Parathyroid adenoma (tissue), 2 donors: Measurements from ENCODE around the gene EPS8L2.

ENCODE experiments used
- H2AFZ ChIP-seq: fragments of 300-600 bp; sonication (generic); one replicate; pipeline ENCODE4 v1.7.0; 2017; ENCODE audit warnings: antibody characterized with exemption, mild to moderate bottlenecking
- H3K27ac ChIP-seq: fragments of 300-600 bp; sonication (generic); one replicate; pipeline ENCODE4 v1.7.0; 2017
- H3K27me3 ChIP-seq: fragments of 300-600 bp; sonication (generic); one replicate; pipeline ENCODE4 v1.7.0; 2017; ENCODE audit warnings: low read length; ENCODE audit not compliant: control insufficient read depth, insufficient read depth
- H3K36me3 ChIP-seq: fragments of 300-600 bp; sonication (generic); one replicate; pipeline ENCODE4 v1.7.0; 2017; ENCODE audit warnings: low read length; ENCODE audit not compliant: control insufficient read depth, insufficient read depth
- H3K4me1 ChIP-seq: fragments of 300-600 bp; sonication (generic); one replicate; pipeline ENCODE4 v1.7.0; 2017; ENCODE audit warnings: control low read depth
- H3K4me2 ChIP-seq: fragments of 300-600 bp; sonication (generic); one replicate; pipeline ENCODE4 v1.7.0; 2017; ENCODE audit warnings: low read length
- H3K4me3 ChIP-seq: fragments of 300-600 bp; sonication (generic); one replicate; pipeline ENCODE4 v1.7.0; 2017; ENCODE audit warnings: low read depth, low read length
- H3K79me2 ChIP-seq: fragments of 300-600 bp; sonication (generic); one replicate; pipeline ENCODE4 v1.7.0; 2017; ENCODE audit warnings: control low read depth
- H3K9ac ChIP-seq: fragments of 300-600 bp; sonication (generic); one replicate; pipeline ENCODE4 v1.7.0; 2017; ENCODE audit warnings: mild to moderate bottlenecking
- H3K9me3 ChIP-seq: fragments of 300-600 bp; sonication (generic); one replicate; pipeline ENCODE4 v1.7.0; 2017; ENCODE audit warnings: low read length; ENCODE audit not compliant: control insufficient read depth
- TF ChIP-seq, protein P1 (sequence below): fragments of 300-600 bp; sonication (generic); IDR thresholded peaks from one replicate; pipeline ENCODE4 v1.7.0; 2017; ENCODE audit warnings: antibody characterized with exemption, mild to moderate bottlenecking
- donor health status: primary hyperparathyroidism.

Gene EPS8L2

GRCh38 chr11:766936-767210 lies 60.8 kb downstream of the EPS8L2 start:
- no peak overlapping the region for H3K9ac ChIP-seq
- H3K4me2 ChIP-seq: no peak overlapping the region
- no peaks in the 10 kb centered on the region for H3K4me1 ChIP-seq
- no peaks in the 10 kb centered on the region for H3K36me3 ChIP-seq
- TF ChIP-seq, protein P1, sequence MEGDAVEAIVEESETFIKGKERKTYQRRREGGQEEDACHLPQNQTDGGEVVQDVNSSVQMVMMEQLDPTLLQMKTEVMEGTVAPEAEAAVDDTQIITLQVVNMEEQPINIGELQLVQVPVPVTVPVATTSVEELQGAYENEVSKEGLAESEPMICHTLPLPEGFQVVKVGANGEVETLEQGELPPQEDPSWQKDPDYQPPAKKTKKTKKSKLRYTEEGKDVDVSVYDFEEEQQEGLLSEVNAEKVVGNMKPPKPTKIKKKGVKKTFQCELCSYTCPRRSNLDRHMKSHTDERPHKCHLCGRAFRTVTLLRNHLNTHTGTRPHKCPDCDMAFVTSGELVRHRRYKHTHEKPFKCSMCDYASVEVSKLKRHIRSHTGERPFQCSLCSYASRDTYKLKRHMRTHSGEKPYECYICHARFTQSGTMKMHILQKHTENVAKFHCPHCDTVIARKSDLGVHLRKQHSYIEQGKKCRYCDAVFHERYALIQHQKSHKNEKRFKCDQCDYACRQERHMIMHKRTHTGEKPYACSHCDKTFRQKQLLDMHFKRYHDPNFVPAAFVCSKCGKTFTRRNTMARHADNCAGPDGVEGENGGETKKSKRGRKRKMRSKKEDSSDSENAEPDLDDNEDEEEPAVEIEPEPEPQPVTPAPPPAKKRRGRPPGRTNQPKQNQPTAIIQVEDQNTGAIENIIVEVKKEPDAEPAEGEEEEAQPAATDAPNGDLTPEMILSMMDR: no peak
- no peak overlapping the region for H2AFZ ChIP-seq
- no peaks in the 10 kb centered on the region for H3K9me3 ChIP-seq
- H3K79me2 ChIP-seq: no peaks in the 10 kb centered on the region
- no peak overlapping the region for H3K27ac ChIP-seq
- no peak overlapping the region for H3K4me3 ChIP-seq
- no peaks in the 10 kb centered on the region for H3K27me3 ChIP-seq

DNA sequence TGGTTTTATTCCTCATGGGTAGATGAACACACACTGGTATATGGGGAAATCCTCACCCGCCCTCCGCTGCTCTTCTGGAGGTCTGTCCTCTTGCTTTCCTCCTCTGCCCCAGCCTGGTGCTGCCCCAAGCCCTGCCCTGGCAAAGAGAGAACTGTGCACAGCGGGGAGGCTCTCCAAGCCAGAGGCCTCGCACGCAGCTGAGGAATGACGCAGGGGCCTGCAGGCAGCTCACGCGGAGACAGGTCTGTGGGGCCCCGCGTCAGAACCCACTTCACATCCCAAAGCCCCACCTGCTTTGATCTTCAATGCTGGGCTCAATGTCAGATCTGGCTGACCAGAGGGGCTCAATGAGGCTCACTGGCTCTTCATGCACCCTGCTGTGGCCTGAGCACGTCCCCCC lies 61.2 kb downstream of the EPS8L2 start:
- no peak overlapping the region for H3K4me3 ChIP-seq
- no peaks in the 10 kb centered on the region for H3K36me3 ChIP-seq
- H3K9me3 ChIP-seq: no peaks in the 10 kb centered on the region
- H3K9ac ChIP-seq: no peak overlapping the region
- H3K4me2 ChIP-seq: no peak overlapping the region
- H3K79me2 ChIP-seq: no peaks in the 10 kb centered on the region
- H3K4me1 ChIP-seq: no peaks in the 10 kb centered on the region
- H2AFZ ChIP-seq: no peak overlapping the region
- TF ChIP-seq, protein P1: no peak
- H3K27ac ChIP-seq: no peak overlapping the region
- no peaks in the 10 kb centered on the region for H3K27me3 ChIP-seq

DNA sequence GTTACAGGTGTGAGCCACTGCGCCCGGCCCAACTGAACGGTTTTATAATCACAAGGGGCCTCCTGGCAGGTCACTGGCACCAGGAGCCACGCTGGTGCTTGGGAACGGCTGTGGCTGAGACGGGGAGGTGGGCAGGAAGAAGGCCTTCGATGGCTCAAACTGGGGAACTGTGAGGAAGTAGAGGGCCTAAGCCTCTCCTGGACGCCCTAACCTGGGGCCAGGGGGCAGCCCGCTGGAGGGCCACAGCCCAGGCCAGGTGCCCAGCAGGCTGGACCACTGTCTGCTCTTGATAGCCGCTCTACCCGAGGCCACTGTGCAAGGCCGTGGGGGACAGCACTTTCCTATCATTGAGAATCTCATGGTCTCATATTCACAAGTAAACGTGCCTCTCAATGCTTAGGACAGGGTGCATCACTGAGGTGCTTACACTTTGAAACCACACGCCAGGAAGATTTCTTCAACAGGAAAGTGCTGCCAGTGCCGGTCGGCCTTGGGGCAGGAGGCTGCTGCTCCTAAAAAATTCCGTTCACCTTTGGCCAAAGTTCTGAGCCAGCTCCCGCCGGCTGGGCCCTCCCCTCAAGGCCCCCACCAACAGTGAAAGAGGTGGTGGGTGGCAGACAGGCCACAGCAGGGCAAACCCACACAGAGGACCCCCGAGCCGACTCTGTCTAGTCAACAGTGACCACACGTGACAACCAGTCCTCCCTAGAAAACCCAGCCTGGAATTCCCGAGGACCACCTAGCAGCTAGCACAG lies 64.0 kb downstream of the EPS8L2 start:
- Histone ChIP-seq H3K27me3 (no peaks in the 10 kb centered on the region), H3K4me1 (no peaks in the 10 kb centered on the region), H3K36me3 (no peaks in the 10 kb centered on the region), H3K27ac (no peak overlapping the region), H3K9ac (no peak overlapping the region), H2AFZ (no peak overlapping the region), H3K4me3 (no peak overlapping the region), H3K4me2 (no peak overlapping the region), H3K9me3 (no peaks in the 10 kb centered on the region), H3K79me2 (no peaks in the 10 kb centered on the region)
- TF ChIP-seq, protein P1: no peak

GRCh38 chr11:770642-771616 lies 64.9 kb downstream of the EPS8L2 start:
- no peaks in the 10 kb centered on the region for H3K4me1 ChIP-seq
- no peaks in the 10 kb centered on the region for H3K36me3 ChIP-seq
- no peak overlapping the region for H3K4me2 ChIP-seq
- H3K4me3 ChIP-seq: no peak overlapping the region
- H3K79me2 ChIP-seq: peaks cover 2% of the 10 kb centered on the region
- H3K9me3 ChIP-seq: no peaks in the 10 kb centered on the region
- no peak overlapping the region for H3K27ac ChIP-seq
- TF ChIP-seq, protein P1: no peak
- no peak overlapping the region for H2AFZ ChIP-seq
- H3K9ac ChIP-seq: no peak overlapping the region
- no peaks in the 10 kb centered on the region for H3K27me3 ChIP-seq
